GM18870 (cell line): Measurements from ENCODE around the gene ZBTB5.
"Not testable (repeated sequence)": the region's sequence is repeated elsewhere in the genome, so short reads cannot be mapped to it uniquely, and the experiment has no call there.

ENCODE experiments used
- ATAC-seq: cut with Tn5 transposase; IDR thresholded peaks from one replicate; pipeline ENCODE4 v1.9.1; 2021; ENCODE audit warnings: moderate library complexity; ENCODE audit not compliant: unreplicated experiment

ZBTB5 gene

GRCh38 chr9:37486616-37487548 is 21.6 kb upstream of the ZBTB5 start:
- ATAC-seq, result no peak

GRCh38 chr9:37486256-37486615 is 21.0 kb upstream of the ZBTB5 start:
- ATAC-seq, result no peak

- peak; percentile 83 for ATAC-seq
These were observed 20.4 kb upstream of the ZBTB5 start, which contains the start of gene POLR1E for GRCh38 chr9:37485389-37486255. POLR1E (plus strand) TSS chr9:37485948; CDS start chr9:37486048, 100 bp downstream.

GRCh38 chr9:37480759-37481158 is 15.5 kb upstream of the ZBTB5 start:
- ATAC-seq, result no peak

- not testable (repeated sequence) for ATAC-seq
These were observed 12.9 kb upstream of the ZBTB5 start for GRCh38 chr9:37477987-37478619.

- ATAC-seq, result not testable (repeated sequence)
These were observed 12.2 kb upstream of the ZBTB5 start for GRCh38 chr9:37477443-37477842.

GRCh38 chr9:37476930-37477329 is 11.7 kb upstream of the ZBTB5 start:
- ATAC-seq, result no peak

GRCh38 chr9:37474438-37474837 is 9.2 kb upstream of the ZBTB5 start:
- no peak for ATAC-seq

- ATAC-seq, result not testable (repeated sequence)
These were observed 8.7 kb upstream of the ZBTB5 start for GRCh38 chr9:37473982-37474381.

- ATAC-seq, result no peak
These were observed 6.9 kb upstream of the ZBTB5 start for GRCh38 chr9:37471942-37472684.

GRCh38 chr9:37468620-37469019 is 3.4 kb upstream of the ZBTB5 start:
- ATAC-seq, result no peak

- ATAC-seq, result not testable (repeated sequence)
These were observed 2.3 kb upstream of the ZBTB5 start for GRCh38 chr9:37467530-37467929.

- no peak for ATAC-seq
These were observed 923 bp upstream of the ZBTB5 start for GRCh38 chr9:37466037-37466709.

GRCh38 chr9:37464426-37465248 is 613 bp downstream of the ZBTB5 start:
- peak; percentile 20 for ATAC-seq

GRCh38 chr9:37464006-37464405 is 1.2 kb downstream of the ZBTB5 start:
- no peak for ATAC-seq

GRCh38 chr9:37456817-37457216 is 8.4 kb downstream of the ZBTB5 start:
- ATAC-seq, result no peak

GRCh38 chr9:37455884-37456647 is 9.2 kb downstream of the ZBTB5 start:
- no peak for ATAC-seq

- ATAC-seq, result no peak
These were observed 11.0 kb downstream of the ZBTB5 start for GRCh38 chr9:37454238-37454637.
